Stimulated activated naive CD8-positive, alpha-beta T cell treated with anti-CD3 and anti-CD28 coated beads, Interleukin-15, amount 100 ng/mL, for 72 hours (primary cell): ENCODE results near the gene SUMF2.
A peak's percentile ranks its signal among the peaks of the same experiment; 100 is the strongest.
"Not testable (repeated sequence)": the region's sequence is repeated elsewhere in the genome, so short reads cannot be mapped to it uniquely, and the experiment has no call there.

Source experiments
- ATAC-seq: fragments of 150-1000 bp; cut with Tn5 transposase; 2 replicates; pipeline ENCODE4 v1.10.0; 2021; ENCODE audit warnings: mild to moderate bottlenecking, moderate library complexity
- DNase-seq, 2 donors: peaks; one replicate each; pipeline ENCODE4 v3.0.0; 2021 to 2022
- H3K27ac Mint-ChIP-seq, 2 donors: one replicate each; pipeline ENCODE4 v1.8.0; 2022; ENCODE audit warnings: mild to moderate bottlenecking in 2 of 2, mixed read lengths in 2 of 2, moderate library complexity in 2 of 2
- H3K27me3 Mint-ChIP-seq: one replicate; pipeline ENCODE4 v1.8.0; 2022; ENCODE audit warnings: mixed read lengths
- H3K4me1 Mint-ChIP-seq: one replicate; pipeline ENCODE4 v1.8.0; 2022; ENCODE audit warnings: mild to moderate bottlenecking, mixed read lengths
- H3K4me3 Mint-ChIP-seq, 2 donors: one replicate each; pipeline ENCODE4 v1.8.0; 2022; ENCODE audit warnings: mild to moderate bottlenecking in 2 of 2, mixed read lengths in 2 of 2, moderate library complexity in 1 of 2
- H3K9me3 Mint-ChIP-seq, 2 donors: one replicate each; pipeline ENCODE4 v1.8.0; 2022; ENCODE audit warnings: mixed read lengths in 2 of 2

The SUMF2 gene

GRCh38 chr7:56063882-56064625 lies at the start of gene SUMF2:
TSS of gene SUMF2 (plus strand) at chr7:56064286. CDS start at chr7:56064312, 26 bp downstream.
- Mint-ChIP-seq H3K4me1 (peaks cover 54% of the 10 kb centered on the region), H3K4me3 (peak within 1 kb of the TSS; percentile 84 to 92), H3K9me3 (no peaks in the 10 kb centered on the region), H3K27me3 (no peaks in the 10 kb centered on the region), H3K27ac (peak within 1 kb of the TSS; percentile 96 to 97)
- DNase-seq (peak; percentile 89), ATAC-seq (peak; percentile 96)

GRCh38 chr7:56017015-56017414 lies 47.1 kb upstream of the SUMF2 start:
- ATAC-seq, H3K9me3 Mint-ChIP-seq, H3K27me3 Mint-ChIP-seq, H3K27ac Mint-ChIP-seq, H3K4me1 Mint-ChIP-seq, H3K4me3 Mint-ChIP-seq, DNase-seq: not testable (repeated sequence)

GRCh38 chr7:56019501-56019900 lies 44.6 kb upstream of the SUMF2 start:
- Mint-ChIP-seq H3K27ac (no peak overlapping the region), H3K27me3 (no peaks in the 10 kb centered on the region), H3K4me3 (no peak overlapping the region), H3K9me3 (no peaks in the 10 kb centered on the region), H3K4me1 (no peaks in the 10 kb centered on the region)
- ATAC-seq (no peak), DNase-seq (no peak)

GRCh38 chr7:56023500-56023899 lies 40.6 kb upstream of the SUMF2 start:
- Mint-ChIP-seq H3K27ac (no peak overlapping the region), H3K4me1 (no peaks in the 10 kb centered on the region), H3K27me3 (no peaks in the 10 kb centered on the region), H3K4me3 (no peak overlapping the region), H3K9me3 (no peaks in the 10 kb centered on the region)
- no peak for DNase-seq
- ATAC-seq, result no peak

- DNase-seq, result no peak
- Mint-ChIP-seq H3K4me1 (peaks cover 3% of the 10 kb centered on the region), H3K9me3 (no peaks in the 10 kb centered on the region), H3K27ac (no peak overlapping the region), H3K4me3 (no peak overlapping the region), H3K27me3 (no peaks in the 10 kb centered on the region)
- no peak for ATAC-seq
These were observed 37.5 kb upstream of the SUMF2 start for GRCh38 chr7:56026538-56026937.

GRCh38 chr7:56028942-56029630 lies 35.0 kb upstream of the SUMF2 start:
- Mint-ChIP-seq H3K27ac (peak overlapping the region in 1 of 2 donors; percentile 76), H3K27me3 (no peaks in the 10 kb centered on the region), H3K4me3 (no peak overlapping the region), H3K9me3 (no peaks in the 10 kb centered on the region), H3K4me1 (peaks cover 17% of the 10 kb centered on the region)
- ATAC-seq (no peak), DNase-seq (no peak)

- ATAC-seq, result no peak
- no peak for DNase-seq
- Mint-ChIP-seq H3K27ac (no peak overlapping the region), H3K27me3 (no peaks in the 10 kb centered on the region), H3K9me3 (no peaks in the 10 kb centered on the region), H3K4me1 (peaks cover 17% of the 10 kb centered on the region), H3K4me3 (no peak overlapping the region)
These were observed 33.7 kb upstream of the SUMF2 start for GRCh38 chr7:56030340-56030739.

- not testable (repeated sequence) for ATAC-seq, DNase-seq, H3K27ac Mint-ChIP-seq, H3K9me3 Mint-ChIP-seq, H3K27me3 Mint-ChIP-seq
- Mint-ChIP-seq H3K4me3 (peak overlapping the region; percentile 43 to 93), H3K4me1 (peaks cover 17% of the 10 kb centered on the region)
These were observed 32.5 kb upstream of the SUMF2 start for GRCh38 chr7:56031556-56031955.

GRCh38 chr7:56032578-56032977 lies 31.5 kb upstream of the SUMF2 start:
- not testable (repeated sequence) for H3K27me3 Mint-ChIP-seq, DNase-seq, ATAC-seq, H3K9me3 Mint-ChIP-seq
- peak overlapping the region; percentile 57 to 74 for H3K27ac Mint-ChIP-seq
- peak overlapping the region; percentile 43 to 93 for H3K4me3 Mint-ChIP-seq
- H3K4me1 Mint-ChIP-seq, result peaks cover 17% of the 10 kb centered on the region

GRCh38 chr7:56033671-56034432 lies 30.2 kb upstream of the SUMF2 start:
- Mint-ChIP-seq H3K4me3 (peak overlapping the region; percentile 81 to 93), H3K27ac (peak overlapping the region; percentile 94 to 97), H3K27me3 (no peaks in the 10 kb centered on the region), H3K4me1 (peaks cover 17% of the 10 kb centered on the region), H3K9me3 (no peaks in the 10 kb centered on the region)
- ATAC-seq (peak; percentile 92), DNase-seq (peak; percentile 74 to 75)

- ATAC-seq (no peak), DNase-seq (no peak)
- H3K4me3 Mint-ChIP-seq, result no peak overlapping the region
- no peaks in the 10 kb centered on the region for H3K4me1 Mint-ChIP-seq
- H3K27ac Mint-ChIP-seq, result no peak overlapping the region
- H3K27me3 Mint-ChIP-seq, result no peaks in the 10 kb centered on the region
- H3K9me3 Mint-ChIP-seq, result no peaks in the 10 kb centered on the region
These were observed 23.4 kb upstream of the SUMF2 start for GRCh38 chr7:56040730-56041129.

GRCh38 chr7:56045758-56046157 lies 18.3 kb upstream of the SUMF2 start:
- DNase-seq, ATAC-seq: not testable (repeated sequence)

GRCh38 chr7:56046721-56047445 lies 17.2 kb upstream of the SUMF2 start:
- H3K4me3 Mint-ChIP-seq, result no peak overlapping the region
- peak overlapping the region in 1 of 2 donors; percentile 52 for H3K27ac Mint-ChIP-seq
- DNase-seq, result no peak
- H3K9me3 Mint-ChIP-seq, result no peaks in the 10 kb centered on the region
- no peaks in the 10 kb centered on the region for H3K27me3 Mint-ChIP-seq
- no peak for ATAC-seq
- H3K4me1 Mint-ChIP-seq, result peaks cover 24% of the 10 kb centered on the region

More at GRCh38 chr7:56045758-56046157, 18.3 kb upstream of the SUMF2 start:
- H3K9me3 Mint-ChIP-seq, H3K27ac Mint-ChIP-seq, H3K27me3 Mint-ChIP-seq, H3K4me3 Mint-ChIP-seq: not testable (repeated sequence)
- peaks cover 24% of the 10 kb centered on the region for H3K4me1 Mint-ChIP-seq

- H3K27ac Mint-ChIP-seq, ATAC-seq, H3K27me3 Mint-ChIP-seq, H3K4me3 Mint-ChIP-seq, DNase-seq, H3K9me3 Mint-ChIP-seq: not testable (repeated sequence)
- peaks cover 24% of the 10 kb centered on the region for H3K4me1 Mint-ChIP-seq
These were observed 16.5 kb upstream of the SUMF2 start for GRCh38 chr7:56047446-56048116.

GRCh38 chr7:56048245-56048644 lies 15.8 kb upstream of the SUMF2 start:
- Mint-ChIP-seq H3K4me1 (peaks cover 31% of the 10 kb centered on the region), H3K27me3 (no peaks in the 10 kb centered on the region), H3K4me3 (no peak overlapping the region), H3K9me3 (no peaks in the 10 kb centered on the region), H3K27ac (no peak overlapping the region)
- DNase-seq (no peak), ATAC-seq (no peak)
